CD4-positive, alpha-beta T cell treated with Interleukin-21 for 1 hour (primary cell): ENCODE data around the gene KANK4.

Experiments used
- DNase-seq: peaks from one replicate; pipeline ENCODE4 v3.0.0-alpha.2; 2020

The KANK4 gene

DNA sequence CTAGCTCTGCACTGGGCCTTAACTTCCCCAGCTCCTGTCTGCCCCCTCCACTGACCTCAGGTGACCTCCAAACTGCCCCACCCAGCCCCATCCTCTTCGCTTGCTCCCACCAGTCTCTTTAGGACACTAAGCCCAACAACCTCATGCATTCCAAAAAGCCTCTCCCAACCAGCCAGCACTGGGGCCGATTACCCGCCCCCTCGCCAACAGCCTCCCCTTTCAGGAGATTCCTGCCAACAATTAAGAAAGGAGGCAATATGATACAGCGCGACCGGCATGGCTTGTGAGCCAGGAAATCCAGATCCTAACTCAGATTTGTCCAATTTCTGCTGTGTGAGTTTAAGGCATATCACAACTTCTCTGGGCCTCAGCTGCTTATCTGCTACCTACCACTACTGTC is 14.7 kb downstream of the KANK4 start:
- DNase-seq = no peak

DNA sequence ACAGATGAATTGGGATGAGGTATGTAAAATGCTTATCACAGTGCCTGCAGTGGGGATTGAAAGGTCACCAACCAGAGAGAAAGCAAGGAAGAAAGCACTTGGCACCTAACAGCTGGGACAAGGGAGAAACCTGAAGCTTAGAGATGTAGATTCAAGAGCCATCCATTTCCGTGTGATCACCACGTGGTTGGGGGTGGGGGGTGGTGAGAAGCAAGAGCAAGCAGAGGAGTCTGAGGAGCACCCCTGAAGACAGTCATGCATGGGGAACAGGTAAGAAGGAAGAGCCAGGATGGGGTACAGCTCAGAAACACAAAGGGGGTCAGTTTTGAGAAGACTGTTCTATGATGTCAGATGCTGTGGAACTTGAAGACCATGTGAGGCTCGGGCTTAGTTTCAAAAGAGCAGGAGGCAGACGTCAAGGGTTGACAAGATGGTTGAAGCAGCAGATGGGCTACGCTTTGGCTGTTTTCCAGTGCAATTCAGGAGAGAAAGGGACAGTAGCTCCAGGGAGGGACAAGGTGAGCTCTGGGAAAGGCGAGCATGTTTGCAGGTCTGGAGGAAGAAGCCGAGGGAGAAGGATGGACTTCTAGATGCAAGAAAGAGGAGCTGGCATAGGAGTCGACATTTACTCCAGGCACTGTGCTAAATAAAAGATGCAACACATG is 17.4 kb downstream of the KANK4 start:
- DNase-seq = no peak

DNA sequence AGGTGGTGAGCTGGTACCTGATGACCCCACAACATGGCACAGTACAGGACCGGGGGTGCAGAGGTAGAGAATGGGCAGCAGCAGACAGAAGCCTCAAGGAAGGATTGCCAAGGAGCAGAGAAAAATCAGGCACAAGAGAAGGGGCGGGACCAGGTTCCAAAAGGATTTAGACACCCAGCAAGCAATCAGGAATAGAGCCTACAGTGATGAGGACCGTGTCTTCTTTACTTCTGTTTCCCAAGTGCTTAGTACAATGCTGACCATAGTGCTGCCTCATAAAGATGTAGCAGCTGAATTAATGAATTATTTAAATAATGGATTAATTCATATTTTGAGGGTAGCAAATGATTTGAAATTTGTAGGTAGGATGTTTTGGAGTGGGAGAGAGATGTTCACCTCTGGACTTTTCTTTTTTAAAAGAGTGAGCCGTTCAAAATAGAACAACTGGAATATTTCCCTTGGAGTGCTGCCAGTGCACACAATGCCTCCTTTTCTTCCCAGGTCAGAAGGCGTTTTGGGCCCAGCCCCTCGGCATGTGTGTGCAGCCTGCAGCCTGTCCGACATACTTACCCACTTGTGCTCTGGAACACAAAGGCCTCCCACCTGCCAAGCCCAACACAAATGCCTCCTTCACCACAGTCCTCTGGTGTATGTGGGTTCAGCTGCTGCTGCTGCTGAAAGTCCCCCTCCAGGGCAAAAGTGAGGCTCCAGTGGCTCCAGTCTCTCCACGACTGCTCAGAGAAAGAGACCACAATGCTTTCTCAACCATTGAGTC is 19.6 kb downstream of the KANK4 start:
- no peak for DNase-seq

DNA sequence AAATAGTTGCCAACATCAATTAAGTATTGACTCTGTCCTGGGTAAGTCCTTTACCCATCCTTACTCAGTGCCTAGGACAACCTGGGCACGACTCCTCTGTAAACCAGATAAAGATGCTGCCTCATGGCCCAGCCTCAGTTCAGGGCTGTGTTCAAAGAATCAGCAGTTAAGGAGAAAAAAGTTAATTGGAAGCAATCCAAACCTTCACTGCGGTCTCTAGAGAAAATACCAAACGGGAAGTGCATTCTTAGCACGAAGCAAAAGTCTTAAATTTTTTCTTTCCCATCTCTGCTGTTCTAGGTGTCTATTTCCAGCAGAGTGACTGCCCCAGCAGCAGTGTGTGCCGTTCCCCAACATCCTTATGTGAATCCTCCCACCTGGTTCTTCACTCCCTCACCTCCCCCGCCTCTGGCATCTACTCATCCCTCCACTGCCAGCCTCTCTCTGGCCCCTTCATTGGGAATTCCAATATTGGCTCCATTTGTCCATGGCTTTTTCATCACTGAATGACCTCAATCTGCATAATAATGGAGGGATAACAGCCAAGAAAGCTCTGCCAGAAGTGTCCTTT is 23.2 kb downstream of the KANK4 start:
- peak; percentile 6 for DNase-seq

DNA sequence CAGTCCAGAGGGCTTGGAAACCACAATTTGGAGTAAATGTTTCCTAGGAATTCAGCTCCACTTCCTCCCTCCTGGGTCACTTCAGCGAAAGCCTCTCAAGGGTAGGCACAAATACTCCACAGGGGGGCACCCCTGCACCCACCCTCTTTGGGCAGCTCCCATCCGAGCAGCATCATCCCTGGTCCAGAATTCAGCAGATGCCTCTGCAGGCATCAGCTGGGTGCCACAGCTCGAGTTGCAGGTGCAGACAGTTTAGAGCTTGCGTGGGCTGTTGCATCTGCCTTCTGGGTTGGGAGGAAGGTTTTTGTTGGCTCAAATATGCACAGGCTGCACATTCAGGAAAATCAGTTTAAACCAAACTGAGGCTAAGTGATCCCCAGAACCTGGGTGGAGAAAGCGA is 25.0 kb downstream of the KANK4 start:
- no peak for DNase-seq

DNA sequence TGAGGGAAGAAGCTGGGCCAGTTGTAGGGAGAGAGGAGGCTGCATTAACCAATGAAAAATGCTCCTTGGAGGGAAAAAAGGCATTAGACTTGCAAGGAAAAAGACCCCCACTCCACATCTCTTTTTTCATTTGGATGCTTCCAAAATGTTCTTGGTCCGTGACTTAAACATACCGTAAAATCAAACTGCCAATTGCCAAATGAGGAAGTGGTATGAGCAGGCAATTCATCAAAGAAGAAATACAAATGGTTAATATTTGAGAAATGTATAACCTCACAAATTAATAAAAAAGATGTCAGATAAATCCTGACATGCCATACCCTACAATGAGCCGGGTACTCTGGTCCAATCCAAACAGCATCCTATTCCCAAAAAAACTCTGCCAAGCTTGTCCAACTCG is 30.6 kb downstream of the KANK4 start:
- DNase-seq = no peak

DNA sequence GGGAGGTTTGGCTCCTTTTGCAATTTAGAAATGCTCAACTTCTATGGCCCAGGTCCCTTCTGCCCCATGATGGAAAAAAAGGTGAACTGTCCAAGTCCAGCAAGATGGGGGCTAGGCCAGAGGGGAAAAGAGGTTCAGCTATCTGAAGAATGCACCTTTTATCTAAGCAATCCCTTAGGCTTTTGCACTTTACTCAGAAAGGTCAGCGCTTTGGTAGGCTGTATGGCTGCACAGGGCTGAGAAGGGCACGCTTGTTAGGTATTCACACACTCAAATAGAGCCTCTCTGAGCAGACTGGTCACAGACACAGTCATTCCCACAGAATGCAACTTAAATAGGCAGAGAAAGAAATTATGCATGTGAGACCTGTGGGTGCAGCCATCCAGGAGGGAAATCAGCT is 31.0 kb downstream of the KANK4 start:
- DNase-seq = no peak

DNA sequence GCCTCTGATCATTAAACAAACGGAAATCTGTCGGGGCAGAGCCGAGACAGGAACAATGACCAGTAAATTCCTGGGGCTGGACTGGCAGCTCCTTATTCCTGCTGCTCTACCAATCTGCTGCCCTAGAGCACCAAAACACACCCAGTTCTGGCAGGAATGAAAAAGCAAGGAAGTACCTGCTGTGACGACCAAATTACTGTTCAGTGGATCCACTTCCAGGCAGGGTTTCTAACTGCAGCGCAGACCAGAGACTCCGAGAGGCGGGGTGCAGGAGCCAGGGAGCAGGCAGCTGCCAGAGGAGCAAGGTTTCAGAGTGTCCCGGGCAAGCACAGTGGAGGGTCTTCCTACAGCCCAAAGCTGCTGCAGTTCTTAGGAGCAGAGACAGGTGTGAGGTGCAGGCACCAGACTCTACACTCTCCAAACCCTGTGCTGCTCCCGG is 32.4 kb downstream of the KANK4 start:
- no peak for DNase-seq

DNA sequence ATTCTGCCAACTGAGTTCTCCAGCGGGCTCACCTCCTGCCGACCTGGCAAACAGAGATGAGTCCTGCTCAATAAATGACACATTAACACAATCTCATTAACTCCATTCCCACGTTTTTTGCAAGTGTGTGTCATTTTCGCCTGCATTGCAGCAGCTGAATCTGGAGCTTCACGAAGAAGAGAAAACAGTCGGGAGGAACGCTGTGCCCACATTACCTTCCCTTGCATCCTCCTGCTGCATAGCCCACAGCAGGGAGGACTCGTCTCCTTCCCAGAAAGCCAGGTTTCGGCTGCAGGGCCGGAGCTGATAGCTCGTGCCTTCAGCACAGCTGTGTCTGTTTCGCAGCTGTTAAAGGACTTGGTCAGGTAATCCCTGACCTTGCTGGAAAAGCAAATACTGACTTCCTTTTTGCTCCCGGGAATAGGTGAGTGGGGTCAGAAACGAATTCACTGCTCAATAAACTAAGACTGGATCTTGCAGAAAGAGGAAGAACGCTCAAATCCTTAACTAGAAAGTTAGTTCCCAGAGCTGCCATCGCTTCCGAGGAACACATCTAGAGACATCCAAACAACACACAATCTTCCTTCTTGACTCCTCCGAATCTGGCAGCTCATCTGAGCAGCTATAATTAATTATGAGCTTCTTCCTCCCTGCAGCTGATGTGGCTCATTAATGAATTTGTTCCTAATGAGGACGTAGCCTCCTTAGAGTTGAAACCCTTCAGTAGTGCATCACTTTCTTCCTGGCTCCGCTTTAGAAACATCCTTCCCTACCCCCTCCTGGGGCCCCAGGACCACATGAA is 33.0 kb downstream of the KANK4 start:
- DNase-seq = no peak

DNA sequence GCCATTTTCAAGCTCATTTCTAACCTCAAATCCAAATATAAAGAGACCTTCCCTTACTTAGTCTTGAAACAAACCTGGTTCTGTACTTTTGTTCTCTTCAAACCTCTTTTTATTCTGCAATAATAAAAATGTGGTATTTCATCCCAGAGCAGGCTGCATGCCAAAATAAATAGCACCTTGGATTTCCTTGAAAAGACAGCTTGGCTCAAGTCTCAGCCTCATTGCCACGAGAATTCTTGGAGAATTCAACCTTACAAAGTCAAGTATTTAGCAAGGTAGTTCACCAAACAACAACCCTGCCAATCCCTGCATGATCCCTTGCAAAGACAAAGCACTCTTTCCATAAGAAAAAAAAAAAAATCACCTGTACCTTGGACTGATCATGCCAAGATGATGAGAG is 33.8 kb downstream of the KANK4 start:
- DNase-seq = no peak

DNA sequence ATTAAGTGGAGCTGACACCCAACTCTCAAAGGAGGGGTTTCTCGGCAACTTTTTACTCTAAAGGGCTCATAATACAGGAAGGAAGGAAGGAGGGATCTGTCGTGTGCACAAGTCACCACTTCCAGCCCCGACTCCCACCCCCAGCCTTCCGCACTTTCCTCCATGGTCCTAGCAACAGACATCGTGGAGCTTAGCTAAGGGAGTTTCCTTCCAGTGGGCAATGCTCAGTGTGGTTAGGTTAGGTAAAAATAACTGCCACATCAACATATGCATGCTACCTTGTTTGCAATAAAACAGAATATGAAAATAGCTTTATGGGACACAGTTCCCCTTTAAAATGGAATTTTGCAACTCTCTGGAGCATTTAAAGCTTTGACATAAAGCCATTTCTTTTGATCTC is 35.2 kb downstream of the KANK4 start:
- DNase-seq = no peak

DNA sequence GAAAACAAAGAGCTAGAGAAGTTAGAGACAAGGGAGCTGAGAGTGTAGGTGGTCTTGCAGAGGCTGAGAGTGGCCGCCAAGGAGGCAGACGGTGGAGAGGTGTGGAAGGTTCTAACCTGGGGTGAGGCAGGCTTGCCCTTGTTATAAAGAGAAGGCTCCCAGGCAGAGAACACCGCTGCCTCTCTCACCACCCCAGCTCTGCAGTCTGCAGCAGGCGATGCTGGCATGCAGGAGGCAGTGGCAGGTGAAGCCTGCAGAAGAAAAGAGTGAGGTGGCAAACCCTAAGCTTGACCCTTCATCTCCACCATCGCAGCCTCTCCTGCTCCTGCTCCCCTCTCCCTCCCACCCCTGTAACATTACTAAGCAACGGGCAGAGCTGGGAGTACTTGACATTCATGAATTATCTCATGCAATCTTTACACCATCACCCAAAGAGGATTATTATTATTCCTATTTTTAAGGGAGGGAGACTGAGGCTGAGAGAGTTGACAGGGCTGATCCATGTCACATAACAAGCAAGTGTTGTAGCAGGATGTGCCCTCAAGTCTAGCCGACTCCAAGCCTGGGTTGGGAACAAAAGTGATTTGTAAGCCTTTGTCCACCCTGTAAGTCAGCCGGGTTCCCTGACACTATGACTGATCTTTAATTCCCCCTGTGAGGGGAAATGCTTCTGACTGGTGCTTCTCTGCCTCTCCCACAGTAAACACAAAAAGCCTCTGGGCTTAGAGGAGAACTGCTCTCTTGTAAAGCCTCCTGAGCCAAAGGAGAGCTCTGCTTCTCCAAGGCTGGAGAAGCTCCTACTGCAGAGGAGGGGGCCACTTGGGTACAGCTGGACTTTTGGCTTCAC is 36.1 kb downstream of the KANK4 start:
- DNase-seq = no peak

DNA sequence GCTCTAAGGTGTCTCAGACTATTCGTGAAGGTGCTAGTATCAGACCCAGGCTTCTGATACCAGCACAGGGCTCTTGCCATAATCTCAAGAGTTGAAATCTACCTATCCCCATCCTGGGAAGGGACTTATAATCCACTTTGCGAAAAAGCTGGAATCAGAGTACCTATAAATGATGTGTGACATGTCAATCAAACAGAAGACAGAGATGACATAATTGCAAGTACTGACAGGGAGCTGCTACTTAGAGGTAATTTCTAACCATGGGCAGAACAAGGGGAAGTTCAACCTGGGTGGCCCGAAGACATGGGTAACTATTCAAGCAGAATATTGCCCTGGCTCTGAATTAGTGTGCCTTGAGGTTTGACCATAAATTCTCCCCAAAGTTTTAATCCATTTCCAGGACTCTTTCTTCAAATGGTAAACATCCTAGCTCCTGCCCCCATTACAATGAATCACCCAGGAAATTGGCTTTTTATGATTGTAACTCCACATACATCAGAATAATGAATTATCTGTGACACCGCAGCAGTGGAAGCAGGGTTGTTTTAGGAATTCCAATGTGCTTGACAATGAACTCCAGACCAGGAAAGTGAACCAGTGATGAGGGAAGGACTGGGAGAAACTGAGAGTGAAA is 37.2 kb downstream of the KANK4 start:
- DNase-seq = no peak

DNA sequence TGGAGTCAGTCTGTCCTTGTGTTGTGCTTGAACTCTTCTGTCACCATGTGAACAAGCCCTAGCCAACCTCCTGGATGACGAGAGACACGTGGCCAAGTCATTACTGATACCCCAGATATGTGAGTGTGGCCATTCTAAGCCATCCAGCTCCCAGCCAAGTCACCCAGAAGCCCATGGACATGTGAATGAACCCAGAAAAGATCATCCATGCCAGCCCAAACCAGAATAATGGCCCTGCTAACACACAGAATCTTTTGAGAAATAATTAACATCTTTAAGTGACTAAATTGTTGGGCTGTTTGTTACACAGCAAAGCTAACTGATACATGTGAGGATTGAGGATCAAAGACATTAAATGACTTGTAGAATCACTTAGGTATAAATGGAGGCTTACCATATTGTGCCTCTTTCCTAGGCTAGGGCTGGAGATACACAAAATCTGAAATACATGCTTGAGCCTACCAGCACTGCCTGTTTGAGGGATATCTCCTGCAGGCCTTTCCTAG is 38.2 kb downstream of the KANK4 start:
- DNase-seq = no peak

DNA sequence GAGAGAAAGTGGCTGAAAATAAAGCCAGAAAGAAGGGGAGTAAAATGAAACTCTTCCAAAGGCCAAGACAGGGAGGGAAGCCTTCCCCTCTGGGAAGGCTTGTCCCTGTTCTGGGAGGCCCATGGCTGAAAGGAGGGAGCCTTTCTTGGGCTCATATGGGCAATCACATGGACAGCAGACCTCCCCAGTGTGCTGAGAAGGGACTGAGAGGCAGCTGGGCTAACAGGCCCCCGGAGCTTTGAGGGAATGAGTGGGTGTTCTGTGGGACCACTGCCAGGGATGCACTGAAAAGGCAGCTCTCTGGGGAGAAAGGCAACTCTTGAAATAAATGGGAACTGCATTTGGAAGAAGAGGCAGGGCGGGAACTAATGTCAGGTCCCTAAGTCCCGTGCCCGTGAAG is 39.1 kb downstream of the KANK4 start:
- DNase-seq = no peak

DNA sequence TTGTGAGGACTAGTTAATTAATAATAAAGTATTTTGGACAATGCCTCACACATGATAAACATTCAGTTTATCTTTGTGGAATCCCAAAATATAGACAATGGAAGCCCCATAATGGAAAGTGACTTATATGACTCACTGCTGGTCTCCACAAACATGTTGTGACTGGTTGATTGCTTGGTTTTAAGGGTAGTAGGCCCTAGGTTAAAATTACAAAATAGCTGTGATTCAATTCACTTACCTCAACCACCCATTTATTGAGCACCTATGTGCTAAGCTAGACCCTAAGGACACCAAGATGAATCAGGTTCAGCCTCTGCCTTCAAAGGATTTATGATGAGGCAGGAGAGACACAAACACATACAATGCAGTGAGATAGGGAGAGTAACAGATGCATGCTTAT is 42.4 kb downstream of the KANK4 start:
- no peak for DNase-seq

DNA sequence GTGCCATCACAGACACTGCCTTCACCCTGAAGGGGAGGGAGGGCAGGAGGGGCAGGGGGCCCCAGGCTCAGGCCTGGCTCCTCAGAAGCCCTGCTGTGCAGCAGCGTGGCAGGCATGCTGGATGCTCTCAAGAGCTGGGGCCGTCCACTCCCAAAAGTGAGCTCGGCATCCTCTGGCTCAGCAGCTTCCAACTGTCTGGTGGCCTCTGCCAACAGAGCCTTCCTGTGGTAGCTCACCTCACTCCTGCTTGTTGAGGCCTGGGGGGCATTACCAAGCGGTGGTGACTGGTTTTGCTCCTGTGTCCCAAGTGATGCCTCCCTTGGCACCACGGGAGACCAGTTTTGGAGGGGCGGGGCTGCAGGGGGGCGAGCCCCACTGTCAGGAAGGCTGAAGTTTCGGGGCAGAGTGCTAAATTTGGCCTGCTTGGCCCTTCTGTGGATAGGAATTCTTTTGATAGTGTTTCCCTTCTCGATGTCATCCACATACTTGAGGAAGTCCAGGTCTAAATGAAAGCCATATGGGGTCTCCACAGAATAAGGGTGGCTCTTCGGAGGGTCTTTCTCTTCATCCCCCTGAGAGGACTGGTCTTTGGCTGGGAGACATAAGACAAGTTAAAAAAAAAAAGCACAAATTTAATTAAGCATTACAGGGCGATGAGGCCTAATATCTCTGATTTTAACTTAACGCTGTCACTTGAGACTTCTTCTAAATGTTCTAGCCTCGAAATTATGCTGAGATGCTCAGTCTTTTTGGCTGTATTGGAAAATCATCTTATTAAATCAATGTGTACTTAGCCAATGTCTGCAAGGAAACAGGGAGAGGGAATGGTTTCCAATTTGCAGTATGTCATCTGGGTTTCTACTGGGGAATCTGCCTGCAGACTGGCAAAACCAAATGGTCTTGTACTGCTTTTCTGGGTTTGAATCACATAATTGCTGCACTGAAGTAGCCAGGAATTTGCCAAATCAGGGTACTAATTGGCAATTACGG is 44.4 kb downstream of the KANK4 start:
- DNase-seq = no peak

DNA sequence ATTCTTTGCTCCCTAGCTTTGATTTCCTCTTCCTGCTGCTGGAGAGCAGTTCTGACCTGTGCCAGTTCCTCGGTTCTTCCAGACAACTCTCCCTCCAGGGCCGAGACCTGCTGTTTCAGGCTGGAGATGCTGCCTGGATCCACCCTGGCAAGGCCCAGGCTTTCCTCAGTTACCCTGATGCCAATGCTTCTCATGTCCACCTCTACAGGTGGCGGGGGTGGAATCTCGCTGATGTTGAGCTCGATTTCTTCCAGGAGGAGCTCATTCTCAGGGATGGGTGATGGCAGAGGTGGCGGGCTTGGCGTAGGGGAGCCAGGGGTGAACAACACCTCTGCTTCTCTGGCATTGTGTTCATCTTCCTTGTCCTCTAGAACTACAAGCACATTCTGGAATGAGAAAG is 45.3 kb downstream of the KANK4 start:
- DNase-seq = no peak

DNA sequence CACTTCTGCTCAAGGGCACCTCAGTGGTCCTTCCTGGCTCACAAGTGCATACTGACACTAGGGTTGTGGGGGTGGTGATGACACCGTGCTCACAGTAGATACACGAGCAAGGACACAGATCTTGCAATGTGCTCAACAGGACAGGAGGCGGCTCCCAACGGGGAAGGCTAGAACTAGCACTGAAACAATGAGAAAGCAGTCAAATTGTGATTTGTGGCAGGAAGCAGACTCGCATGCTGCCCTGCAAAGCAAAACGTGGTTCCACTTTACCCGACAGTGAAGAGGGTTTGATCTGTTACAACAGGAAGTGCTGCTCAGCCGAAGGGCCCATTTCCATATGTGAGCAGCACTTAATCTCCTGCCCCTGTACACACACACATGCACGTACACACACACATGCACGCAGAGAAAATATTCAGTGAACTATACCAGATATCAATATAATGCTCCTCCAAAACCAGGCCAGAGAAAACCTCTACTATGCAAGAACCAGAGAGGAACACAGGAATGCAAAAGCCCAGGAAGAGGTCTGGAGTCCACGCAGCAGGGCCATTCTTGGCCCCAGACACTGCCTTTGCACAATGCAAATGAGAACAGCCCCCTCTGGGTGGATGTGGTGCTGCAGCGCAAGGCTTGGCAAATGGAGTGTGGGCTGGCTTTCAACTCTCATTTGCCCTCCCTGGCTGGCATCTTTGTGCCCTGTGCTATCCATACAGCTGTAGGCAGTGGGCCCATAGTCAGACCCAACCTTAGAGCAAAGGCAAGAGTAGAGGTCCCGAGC is 47.1 kb downstream of the KANK4 start:
- peak; percentile 44 for DNase-seq

DNA sequence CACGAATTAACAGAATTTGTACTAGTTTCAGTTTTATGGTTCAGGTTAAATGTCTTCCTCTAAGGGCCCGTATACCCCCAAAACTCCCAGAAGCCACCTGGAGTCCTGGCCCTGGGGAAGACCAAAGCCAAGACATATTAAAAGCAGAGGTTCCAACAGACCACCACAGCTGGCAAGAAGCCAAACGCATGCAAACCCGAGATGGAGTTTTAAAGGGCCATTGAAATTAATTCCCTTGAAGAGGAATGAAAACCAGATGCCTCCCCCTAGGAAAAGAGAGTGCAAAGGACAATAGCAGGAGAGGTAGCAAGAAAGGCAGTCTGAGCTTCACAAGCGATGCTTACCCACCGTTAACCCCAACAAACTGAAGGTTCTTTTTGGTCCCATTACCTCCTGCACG is 48.1 kb downstream of the KANK4 start:
- DNase-seq = no peak
